ENCODE measurements around the gene MED12L. TPM values are rescaled to one million over a fixed set of nuclear protein-coding genes. Genes with fewer than 3 reads are reported as not detected.

Gene MED12L
- total RNA-seq, 1 experiment from 2014 or later: 2.7 TPM

DNA sequence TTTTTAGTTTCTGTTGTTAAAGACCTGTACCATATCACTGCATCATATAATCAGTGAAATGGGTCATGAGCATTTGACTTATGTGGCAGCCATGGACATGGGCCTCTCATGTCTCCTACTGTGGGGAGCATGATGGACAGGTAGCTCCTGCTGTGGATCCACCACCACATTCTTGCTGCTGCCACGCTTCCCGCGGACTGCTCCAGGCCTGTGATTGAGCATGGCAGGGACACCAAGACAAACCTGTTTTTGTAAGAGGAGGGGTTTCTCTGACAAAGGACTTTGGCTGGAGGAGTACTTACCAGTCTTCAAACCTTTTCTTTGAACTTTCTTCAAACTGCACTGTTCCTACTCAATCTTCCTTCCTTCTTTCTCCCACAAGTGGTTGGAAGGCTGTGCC lies 210.8 kb downstream of the MED12L start:
- no peak for DNase-seq (ENCODE audit: low read depth)

DNA sequence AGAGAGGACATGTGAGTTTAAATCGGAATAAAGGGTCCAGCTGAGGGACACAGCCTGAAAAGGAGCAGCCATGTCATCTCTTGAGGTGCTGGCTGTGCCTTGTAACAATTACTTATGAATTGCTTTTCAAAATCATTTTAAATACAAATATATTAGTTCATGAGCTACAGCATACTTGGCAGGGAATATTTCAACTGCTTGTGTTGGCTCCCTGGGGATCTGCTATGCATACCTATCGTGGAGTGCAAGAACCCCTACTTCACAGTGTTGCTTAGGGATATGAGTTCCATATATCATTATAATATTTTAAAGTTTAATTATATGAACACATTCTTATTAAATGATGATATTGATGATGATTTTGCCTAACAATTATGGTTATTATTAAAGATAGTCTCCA lies 212.0 kb downstream of the MED12L start:
- DNase-seq (ENCODE audit: low read depth): no peak

DNA sequence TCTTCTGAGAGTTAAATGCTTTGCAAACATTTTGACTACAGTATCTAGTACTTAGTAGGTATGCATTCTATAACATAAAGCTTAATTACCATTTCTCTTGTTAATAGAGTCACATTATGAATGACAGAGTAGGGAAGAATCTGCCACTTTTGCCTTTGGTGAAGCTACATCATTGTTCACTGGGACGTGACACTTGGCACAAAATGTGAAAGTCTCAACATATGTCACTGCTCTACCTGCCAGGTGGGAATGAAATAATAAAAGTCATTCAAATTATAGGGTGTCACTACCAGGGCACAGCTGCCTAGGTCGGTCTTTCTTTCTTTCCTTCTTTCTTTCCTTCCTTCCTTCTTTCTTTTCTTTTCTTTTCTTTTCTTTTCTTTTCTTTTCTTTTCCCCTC lies 213.5 kb downstream of the MED12L start:
- DNase-seq (ENCODE audit: low read depth): no peak

DNA sequence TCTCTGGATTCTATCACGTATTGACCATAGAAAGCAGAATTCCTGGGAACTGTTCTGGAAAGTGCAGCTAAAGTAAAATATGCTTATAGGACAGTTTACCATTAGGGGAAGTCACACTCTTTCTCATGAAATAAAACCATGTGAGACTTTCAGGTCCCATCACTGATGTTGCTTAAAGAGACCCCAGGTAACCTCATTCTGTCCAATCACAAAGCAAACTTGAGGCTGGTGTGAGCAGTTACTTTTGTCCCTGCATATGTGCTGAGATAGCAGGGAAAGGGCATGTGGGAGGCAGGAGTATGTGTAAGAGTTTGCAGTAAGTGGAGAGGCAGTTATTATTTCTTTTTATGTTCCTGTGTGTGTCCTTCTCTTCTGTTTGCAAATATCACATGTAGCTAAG lies 215.1 kb downstream of the MED12L start:
- DNase-seq (ENCODE audit: low read depth): no peak

DNA sequence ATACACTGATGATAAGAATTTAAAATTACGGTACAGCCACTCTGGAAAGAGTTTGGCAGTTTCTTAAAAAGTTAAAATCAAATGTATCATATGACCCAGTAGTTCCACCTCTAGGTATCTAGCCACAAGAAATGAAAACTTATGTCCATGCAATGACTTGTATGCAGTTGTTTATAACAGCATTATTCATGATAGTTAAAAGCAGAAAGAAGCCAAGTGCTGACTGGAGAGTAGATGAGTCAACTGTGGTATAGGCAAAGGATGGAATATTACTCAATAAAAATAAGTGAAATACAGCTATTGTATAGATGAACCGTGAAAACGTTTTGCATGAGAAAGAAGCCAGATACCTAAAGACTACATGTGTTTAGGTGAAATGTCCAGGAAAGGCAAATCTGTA lies 216.3 kb downstream of the MED12L start:
- DNase-seq (ENCODE audit: low read depth): peak; percentile 48

DNA sequence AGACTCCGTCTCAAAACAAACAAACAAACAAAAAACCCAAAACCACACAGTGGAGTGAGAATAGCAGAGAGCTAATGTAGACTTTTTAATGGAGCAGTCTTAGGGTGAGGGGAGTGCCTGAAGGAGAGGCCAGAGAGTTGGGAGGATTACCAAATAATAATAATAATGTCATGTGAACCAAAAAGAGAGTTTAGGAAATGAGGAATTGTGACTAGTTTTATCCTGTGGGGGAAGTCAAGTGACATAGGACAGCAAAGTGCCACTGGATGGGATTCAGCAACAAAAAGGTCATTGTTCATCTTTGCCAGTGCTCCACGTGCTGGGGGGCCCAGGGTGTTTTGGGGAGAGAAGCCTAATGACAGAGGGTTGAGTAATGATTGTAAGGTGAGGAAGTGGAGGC lies 218.3 kb downstream of the MED12L start:
- DNase-seq (ENCODE audit: low read depth): no peak

DNA sequence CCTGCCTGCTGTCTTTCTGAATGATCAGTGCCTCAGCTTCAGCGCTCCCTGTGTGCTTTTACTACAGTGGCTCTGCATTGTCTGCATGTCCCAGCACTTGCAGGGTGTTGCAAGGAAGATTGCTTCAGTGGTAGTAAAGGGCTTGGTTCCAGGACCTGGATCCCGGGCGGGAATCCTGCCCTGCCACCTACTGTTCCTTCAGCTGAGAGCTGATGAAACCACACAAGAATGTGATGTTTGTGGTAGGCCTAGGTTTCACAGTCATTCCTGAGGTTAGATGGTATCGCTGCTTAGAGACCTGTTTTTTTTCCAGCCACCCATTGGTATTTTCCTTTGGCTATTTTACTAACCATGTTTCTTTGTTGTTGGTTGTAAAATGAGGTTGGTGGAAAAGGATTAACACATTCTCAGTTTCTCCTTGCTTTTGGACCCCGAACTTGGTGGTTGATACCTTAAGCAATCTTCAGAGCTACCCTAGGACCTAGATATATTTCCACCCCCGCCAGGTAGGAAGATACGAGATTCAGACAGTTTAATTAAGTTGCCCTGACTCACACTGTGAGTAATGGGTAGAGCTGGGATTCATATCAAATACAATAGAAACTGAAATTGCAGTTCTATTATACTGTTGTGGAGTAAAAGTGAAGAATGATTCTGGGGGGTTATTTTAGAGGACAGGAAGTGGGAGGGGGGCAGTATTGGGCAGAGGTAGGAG lies 219.8 kb downstream of the MED12L start:
- peak; percentile 97 for DNase-seq (ENCODE audit: low read depth)

DNA sequence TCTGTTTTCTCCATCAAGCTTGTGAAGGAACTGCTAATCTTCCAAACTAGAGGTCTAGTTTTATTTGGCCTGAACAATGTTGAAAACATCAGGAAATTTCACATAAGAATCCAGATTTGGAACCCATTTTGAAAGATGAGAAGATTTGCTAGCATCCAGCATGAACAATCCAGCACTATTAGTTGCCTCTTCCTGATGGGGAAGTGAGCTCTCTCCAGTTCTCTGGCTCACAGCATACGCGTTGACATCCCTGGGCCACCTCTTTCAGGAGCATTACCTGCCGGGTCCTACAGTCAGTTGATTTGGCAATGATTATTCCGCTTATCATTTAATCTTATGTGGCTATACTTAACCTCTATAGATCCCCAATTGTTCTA lies 220.3 kb downstream of the MED12L start:
- DNase-seq (ENCODE audit: low read depth): peak; percentile 62

DNA sequence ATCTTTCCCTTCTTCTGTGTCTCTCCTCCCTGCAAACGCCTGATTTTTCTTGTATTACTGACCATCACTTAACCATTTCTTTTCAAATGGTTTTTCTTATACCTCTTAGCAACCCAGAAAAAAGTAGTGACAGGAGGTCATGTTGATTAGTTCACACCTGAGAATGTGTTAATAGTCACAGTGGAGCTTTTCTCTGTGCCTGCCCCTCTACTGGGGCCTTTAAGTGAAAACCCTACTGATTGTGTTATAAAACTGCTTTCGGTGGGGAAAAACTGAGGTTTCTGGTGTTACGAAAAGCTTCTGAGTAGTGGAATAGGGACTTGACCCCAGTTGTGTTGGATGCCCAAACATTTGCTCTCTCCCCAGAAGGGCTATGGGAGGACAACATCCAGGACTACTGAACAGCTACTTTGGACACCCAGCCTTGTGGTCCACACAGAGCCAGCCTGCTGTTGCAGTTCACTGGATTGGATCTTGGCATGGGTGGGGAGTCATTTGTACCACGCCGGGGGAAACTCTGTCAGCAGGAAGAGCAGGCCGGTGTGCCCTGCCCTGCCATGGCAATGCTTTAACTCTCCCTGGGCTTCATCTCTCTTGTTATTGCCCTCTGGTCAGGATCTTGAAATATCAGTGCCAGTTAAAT lies 220.8 kb downstream of the MED12L start:
- no peak for DNase-seq (ENCODE audit: low read depth)

DNA sequence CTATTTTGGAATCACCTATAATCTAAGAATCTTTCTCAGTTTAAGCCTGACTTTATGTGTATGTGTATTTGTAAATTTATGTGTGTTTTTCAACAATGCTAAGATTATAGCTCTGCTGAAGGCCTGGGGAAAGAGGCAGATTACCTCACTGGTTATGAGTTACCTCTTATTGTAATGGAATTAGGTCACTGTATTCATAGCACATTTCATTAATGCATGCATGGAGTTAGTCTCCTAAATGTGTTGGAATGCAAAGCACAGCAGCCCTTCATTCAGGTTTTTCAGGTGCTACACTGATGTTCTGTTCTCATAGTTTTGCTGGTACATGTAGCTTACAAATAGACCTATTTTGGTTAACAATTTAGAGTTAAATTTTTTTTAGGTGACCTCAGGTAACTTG lies 221.7 kb downstream of the MED12L start:
- DNase-seq (ENCODE audit: low read depth): no peak

DNA sequence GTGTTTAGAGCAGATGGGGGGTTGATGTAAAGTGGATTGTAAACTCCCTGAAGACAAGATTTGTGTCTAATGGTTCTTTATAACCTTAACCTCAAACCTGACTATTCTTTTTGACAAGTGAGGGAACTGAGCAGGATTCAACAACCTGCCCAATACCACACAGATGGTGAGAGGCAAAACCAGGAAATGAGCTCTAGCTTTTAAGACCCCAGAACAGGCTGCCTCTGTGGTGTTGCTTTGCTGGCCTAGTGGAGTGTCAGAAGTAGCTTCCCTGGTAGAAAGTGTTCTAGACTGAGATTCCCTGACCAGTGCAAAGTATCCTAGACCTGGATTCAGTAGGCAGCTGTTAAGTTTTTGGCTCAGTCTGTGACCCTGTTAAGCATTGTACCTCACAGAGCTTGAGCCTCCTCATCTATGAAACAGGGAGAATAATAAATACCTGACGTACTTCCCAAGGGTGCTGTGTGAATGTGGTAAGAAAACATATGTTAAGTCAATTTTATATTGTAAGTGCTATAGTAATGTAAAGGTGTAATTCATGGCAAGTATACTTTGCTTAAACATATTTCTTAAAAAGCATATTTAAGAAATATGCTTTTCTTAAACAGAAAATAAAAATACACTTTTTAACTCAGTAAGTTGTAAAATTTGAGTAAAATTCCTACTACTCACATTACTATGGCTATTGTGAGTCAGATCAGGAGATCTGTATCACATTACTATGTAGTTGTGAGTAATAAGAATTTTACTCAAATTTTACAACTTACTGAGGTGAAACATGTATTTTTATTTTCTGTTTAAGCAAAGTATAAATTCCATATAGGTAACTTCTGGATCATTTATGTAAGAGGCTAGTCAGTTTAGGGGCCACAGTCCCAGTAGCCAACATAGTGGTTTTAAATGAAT lies 222.4 kb downstream of the MED12L start:
- peak; percentile 21 for DNase-seq (ENCODE audit: low read depth)

DNA sequence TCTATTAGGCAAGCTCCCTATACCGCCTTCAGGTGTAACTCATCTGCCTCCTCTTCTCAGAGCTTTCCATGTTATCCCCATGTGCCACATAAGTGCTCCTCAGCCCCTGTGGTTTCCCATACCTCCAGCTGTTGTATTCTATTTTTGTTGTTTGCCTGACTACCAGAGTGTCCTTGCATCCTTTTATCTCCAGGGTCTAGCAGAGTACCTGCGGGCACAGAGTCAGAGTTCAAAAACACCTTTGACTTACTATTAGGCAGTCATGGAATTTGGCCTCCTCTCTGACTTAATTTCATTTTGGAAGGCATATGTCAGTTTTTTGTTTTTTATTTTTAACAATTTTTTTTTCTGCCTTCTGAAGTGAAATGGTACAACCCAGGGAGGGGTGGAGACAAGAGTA lies 224.1 kb downstream of the MED12L start:
- no peak for DNase-seq (ENCODE audit: low read depth)

DNA sequence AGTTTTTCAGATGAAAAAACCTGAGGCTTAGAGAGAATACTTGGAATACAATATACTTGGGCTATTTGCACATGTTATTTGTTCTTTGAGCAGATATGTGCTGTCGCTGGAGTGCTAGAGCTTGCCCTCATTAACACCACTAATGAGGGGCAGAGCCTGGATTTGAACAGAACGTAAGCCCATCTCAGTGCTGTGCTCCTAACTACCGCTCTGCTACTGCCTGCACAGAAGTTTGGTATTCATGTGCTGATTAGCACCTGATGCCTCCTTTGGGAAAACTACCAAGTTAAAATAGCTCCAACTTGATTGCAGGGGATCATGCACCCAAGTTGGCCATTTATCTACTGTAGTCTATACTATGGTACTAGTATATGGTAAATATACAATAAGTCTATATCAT lies 227.5 kb downstream of the MED12L start:
- DNase-seq (ENCODE audit: low read depth): no peak

DNA sequence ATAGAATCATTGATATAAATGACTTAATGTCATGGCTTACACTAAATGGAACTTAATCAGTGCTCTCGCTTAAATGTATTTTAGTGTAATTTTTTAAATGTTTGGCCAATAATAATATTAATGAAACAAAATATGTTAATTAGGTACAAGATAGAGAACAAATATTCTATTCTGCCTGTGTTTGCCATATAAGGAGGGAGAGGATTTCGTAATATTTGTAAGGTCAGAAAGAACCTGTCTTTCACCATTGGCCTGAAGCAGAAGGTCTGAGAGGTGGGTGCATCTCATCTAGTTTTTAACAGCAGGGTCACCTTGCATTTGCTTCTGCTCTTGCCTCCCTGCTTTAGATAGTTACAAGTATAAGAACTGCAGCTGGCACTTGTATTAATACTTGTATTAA lies 228.7 kb downstream of the MED12L start:
- no peak for DNase-seq (ENCODE audit: low read depth)

DNA sequence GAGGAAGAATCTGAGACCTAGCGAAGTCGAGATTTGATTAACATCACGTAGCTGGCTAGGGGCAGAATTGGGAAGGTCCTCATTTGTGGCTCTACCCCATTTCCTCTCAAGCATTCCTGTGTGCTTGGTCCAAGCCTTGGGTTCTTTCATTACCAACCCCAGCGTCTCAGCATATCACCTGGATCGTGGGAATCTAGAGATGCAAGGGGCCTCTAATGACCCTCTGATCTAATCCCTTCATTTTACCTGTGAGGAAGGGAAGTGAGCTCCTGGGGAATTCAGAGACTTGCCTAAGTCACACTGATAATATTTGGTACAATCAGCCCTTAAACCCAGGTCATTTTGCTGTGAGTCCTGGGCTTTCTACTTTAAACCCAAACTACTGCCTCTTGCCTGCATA lies 229.1 kb downstream of the MED12L start:
- DNase-seq (ENCODE audit: low read depth): no peak

DNA sequence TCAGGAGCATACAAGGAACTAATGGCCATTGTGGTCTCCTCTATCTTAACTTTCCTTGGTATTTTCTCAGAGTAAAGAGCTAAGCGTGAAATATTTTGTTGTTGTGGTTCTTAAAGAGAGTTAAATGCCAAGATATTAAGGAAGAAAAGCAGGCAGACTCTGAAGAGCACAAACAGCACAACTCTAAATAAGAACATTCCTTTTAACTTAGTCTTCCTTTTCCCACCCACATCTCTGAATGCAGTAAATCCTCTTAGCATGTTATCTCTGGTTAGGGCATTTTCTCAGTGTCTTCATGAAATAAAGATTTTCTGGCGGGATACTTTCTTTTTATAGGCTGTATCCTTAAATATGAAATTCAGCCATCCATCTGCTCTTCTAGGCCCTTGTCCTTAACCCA lies 229.7 kb downstream of the MED12L start:
- no peak for DNase-seq (ENCODE audit: low read depth)

DNA sequence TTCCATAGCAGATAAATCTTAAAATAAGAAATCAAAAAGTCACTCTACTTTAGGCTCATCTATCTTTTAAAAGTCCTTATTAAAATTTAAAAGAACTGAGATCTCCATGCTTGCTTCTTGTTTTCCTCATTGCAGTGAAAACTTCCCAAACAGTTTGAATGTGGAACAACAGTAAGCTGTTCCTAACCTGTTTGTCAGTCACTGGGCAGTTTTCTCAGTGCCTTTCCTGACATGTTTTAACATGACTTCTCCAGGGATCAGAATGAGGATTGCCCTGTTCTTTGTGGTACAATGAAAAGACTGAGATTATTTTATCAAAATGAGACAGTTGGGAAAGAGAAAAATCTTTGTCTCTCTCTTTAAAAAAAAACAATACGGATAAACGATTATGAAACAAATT lies 230.4 kb downstream of the MED12L start:
- no peak for DNase-seq (ENCODE audit: low read depth)

DNA sequence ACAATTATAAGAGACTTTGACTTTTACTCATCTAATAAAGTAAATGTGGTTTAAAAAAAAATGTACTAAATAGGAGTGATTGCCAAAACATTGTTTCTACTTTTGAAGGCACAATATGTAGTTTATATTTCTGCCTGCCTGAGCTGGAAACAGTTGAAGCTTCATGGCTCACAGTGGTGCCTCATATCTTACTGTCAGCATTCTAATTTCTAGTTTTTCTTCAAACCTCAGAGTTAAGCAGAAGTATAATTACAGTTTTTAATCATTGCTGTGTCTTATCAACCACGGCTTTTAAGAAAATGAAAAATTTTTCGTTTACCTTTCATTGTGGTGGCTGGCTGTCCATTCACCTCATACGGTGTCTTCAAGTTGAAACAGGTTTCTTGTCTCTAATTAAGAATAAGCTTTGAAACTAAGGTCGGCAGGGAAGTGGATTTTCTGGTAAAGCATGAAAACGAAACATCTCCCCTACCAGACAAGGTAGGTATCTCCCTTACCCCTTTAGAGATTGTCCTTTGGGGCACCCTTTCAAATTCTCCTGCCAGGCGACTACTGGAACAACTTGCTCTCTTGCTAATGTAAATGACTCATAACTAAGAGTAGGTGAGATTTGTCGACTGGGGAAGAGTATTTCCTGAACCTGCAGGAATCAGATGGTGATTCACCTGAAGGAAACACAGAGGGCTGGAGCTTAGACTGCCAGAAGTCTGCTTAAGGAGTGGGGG lies 231.0 kb downstream of the MED12L start, which contains the start of gene GPR87:
TSS of gene GPR87 (minus strand) at position 554 of the 725 bp plus-strand sequence. CDS start 16,720 bp downstream, outside the sequence.
- DNase-seq (ENCODE audit: low read depth): peak; percentile 63

DNA sequence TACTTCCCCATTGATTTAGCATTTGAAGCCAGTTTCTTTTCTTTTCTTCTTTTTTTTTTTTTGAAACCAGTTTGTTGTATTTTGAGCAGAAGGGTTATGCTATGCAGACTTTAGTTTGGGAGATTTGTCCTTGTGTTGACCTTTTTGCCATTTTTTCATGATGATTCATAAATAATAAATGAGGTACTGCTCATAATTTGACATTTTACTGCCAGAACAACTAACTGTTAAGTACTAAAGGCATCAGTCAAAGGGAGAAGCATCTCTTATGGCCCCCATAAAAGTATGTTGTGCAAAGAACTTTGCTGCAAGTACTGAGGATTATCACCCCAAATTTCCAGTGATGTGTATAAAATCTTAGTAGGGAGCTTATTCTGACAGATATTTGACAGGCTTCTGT lies 232.8 kb downstream of the MED12L start:
- DNase-seq (ENCODE audit: low read depth): no peak

DNA sequence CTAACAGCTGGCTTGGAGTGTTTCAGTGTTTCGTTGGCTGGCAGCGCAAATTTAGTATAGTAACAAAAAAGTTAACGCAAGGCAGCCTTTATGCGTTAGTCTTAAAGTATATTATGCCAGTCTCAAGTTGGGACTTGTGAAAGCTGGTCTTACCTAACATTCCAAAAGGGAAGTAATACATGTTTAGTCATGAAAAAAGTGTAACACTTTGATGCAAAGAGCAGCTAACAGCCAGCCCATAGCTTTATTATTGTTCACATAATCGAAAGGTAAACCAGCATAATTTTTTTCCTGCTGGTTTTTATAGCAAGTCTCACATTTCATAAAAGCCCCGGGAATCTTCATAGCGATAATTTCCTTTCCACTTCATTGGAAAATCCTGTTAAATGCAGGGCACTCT lies 233.5 kb downstream of the MED12L start:
- DNase-seq (ENCODE audit: low read depth): no peak

DNA sequence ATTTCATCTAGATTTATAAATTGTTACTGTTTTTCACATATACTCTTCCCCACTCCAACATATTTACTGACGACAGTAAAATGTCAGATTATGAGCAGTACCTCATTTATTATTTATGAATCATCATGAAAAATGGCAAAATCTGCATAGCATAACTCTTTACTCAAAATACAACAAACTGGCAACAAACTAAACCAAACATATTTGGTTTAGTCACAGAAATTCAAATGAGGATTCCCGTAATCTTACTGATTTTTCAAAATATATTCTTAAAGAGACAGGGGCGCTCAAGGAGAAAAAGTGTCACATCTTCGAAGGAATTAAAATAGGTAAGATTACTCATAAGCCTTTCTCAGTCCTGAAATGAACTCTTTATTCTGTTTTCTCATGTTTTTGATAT lies 234.2 kb downstream of the MED12L start:
- no peak for DNase-seq (ENCODE audit: low read depth)

DNA sequence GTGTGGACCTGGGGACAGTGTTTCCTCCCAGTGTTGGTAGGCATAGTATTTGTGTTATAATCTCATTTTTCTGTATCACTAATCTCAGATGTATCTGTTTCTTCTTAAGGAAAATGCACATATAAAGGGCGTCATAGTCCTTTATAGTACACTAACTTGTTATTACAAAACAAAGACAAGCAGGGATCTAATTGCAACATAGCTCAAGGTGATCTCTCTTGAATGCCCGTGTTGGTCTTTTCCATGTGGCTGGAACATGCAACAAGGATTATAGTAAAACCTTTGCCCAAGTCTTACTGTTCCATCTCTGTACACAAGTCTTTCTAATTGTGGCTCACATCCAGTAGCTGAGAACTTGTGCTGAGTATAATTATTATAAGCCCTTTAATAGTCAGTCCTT lies 234.7 kb downstream of the MED12L start:
- DNase-seq (ENCODE audit: low read depth): no peak

Data from Daoy (cell line).